SK-N-SH treated with all-trans-retinoic acid at 6 μM for 48 hours (cell line): ENCODE measurements around the gene PMFBP1.

Experiments used
- ATAC-seq: fragments of 200-7000 bp; cut with Tn5 transposase; 3 replicates; pipeline ENCODE4 v1.9.1; 2020; ENCODE audit warnings: mild to moderate bottlenecking, moderate library complexity
- ARNTL ChIP-seq: fragments of 450-650 bp; formaldehyde crosslinking; IDR thresholded peaks from 2 replicates; pipeline ENCODE4 v1.5.0; 2020; ENCODE audit warnings: low read depth, mild to moderate bottlenecking, moderate library complexity, borderline replicate concordance
- BACH2 ChIP-seq: fragments of 250-450 bp; sonication (Bioruptor Pico); IDR thresholded peaks from 2 replicates; pipeline ENCODE4 v1.9.0; 2021; ENCODE audit warnings: mild to moderate bottlenecking, borderline replicate concordance
- CSDC2 ChIP-seq: fragments of 250-450 bp; sonication (Bioruptor Pico); IDR thresholded peaks from 2 replicates; pipeline ENCODE4 v1.5.0; 2020; ENCODE audit warnings: mild to moderate bottlenecking, moderate library complexity
- ESRRG ChIP-seq: fragments of 250-450 bp; sonication (Bioruptor Pico); IDR thresholded peaks from 2 replicates; pipeline ENCODE4 v1.6.1; 2021; ENCODE audit warnings: mild to moderate bottlenecking
- GLIS3 ChIP-seq: fragments of 250-450 bp; sonication (Bioruptor Pico); IDR thresholded peaks from 2 replicates; pipeline ENCODE4 v1.5.0; 2020; ENCODE audit warnings: mild to moderate bottlenecking, moderate library complexity
- ISL1 ChIP-seq: fragments of 250-450 bp; sonication (Bioruptor Pico); IDR thresholded peaks from 2 replicates; pipeline ENCODE4 v2.1.2; 2022; ENCODE audit warnings: mild to moderate bottlenecking, moderate library complexity
- OSR1 ChIP-seq: fragments of 250-450 bp; sonication (Bioruptor Pico); IDR thresholded peaks from 2 replicates; pipeline ENCODE4 v1.8.0; 2022; ENCODE audit warnings: moderate library complexity, mild to moderate bottlenecking, inconsistent platforms
- PPARA ChIP-seq: fragments of 250-450 bp; sonication (Bioruptor Pico); IDR thresholded peaks from 2 replicates; pipeline ENCODE4 v1.5.0; 2020; ENCODE audit warnings: mild to moderate bottlenecking, borderline replicate concordance
- SNAI2 ChIP-seq: fragments of 250-450 bp; sonication (Bioruptor Pico); IDR thresholded peaks from 2 replicates; pipeline ENCODE4 v1.5.0; 2020; ENCODE audit warnings: mild to moderate bottlenecking, moderate library complexity
- TCF4 ChIP-seq: fragments of 250-450 bp; sonication (Bioruptor Pico); IDR thresholded peaks from 2 replicates; pipeline ENCODE4 v1.8.0; 2021; ENCODE audit warnings: mild to moderate bottlenecking, moderate library complexity, borderline replicate concordance
- TOX ChIP-seq: fragments of 250-450 bp; sonication (Bioruptor Pico); IDR thresholded peaks from 2 replicates; pipeline ENCODE4 v1.8.0; 2021; ENCODE audit warnings: mild to moderate bottlenecking, moderate library complexity, borderline replicate concordance
- ZC3H10 ChIP-seq: fragments of 250-450 bp; sonication (Bioruptor Pico); IDR thresholded peaks from 2 replicates; pipeline ENCODE4 v1.5.1; 2021; ENCODE audit warnings: mild to moderate bottlenecking, moderate library complexity
- ZFP3 ChIP-seq: fragments of 250-450 bp; sonication (Bioruptor Pico); IDR thresholded peaks from 2 replicates; pipeline ENCODE4 v1.5.0; 2020; ENCODE audit warnings: mild to moderate bottlenecking, moderate library complexity
- ZFP30 ChIP-seq: fragments of 450-650 bp; formaldehyde crosslinking; IDR thresholded peaks from 2 replicates; pipeline ENCODE4 v1.5.0; 2022; ENCODE audit warnings: mild to moderate bottlenecking, moderate library complexity
- ZNF565 ChIP-seq: fragments of 450-650 bp; formaldehyde crosslinking; conservative IDR thresholded peaks from 2 replicates; pipeline ENCODE4 v1.5.0; 2020; ENCODE audit warnings: low read depth, mild to moderate bottlenecking, moderate library complexity
- ZNF70 ChIP-seq: fragments of 450-650 bp; formaldehyde crosslinking; IDR thresholded peaks from 2 replicates; pipeline ENCODE4 v1.5.0; 2020; ENCODE audit warnings: mild to moderate bottlenecking, moderate library complexity
- ZNF8 ChIP-seq: fragments of 450-650 bp; formaldehyde crosslinking; IDR thresholded peaks from 2 replicates; pipeline ENCODE4 v1.5.0; 2020; ENCODE audit warnings: mild to moderate bottlenecking, moderate library complexity
- TF ChIP-seq, protein P1 (sequence below): fragments of 250-450 bp; sonication (Bioruptor Pico); IDR thresholded peaks from 2 replicates; pipeline ENCODE4 v1.5.1; 2021; ENCODE audit warnings: mild to moderate bottlenecking, moderate library complexity
- TF ChIP-seq, protein P2 (sequence below): fragments of 250-450 bp; sonication (Bioruptor Pico); IDR thresholded peaks from 2 replicates; pipeline ENCODE4 v1.5.1; 2020; ENCODE audit warnings: low read depth, mild to moderate bottlenecking, moderate library complexity
- TF ChIP-seq, protein P3 (sequence below): fragments of 250-450 bp; sonication (Bioruptor Pico); IDR thresholded peaks from 2 replicates; pipeline ENCODE4 v1.8.0; 2021; ENCODE audit warnings: low read depth, mild to moderate bottlenecking, moderate library complexity, borderline replicate concordance
- TF ChIP-seq, protein P4 (sequence below): fragments of 250-450 bp; sonication (Bioruptor Pico); IDR thresholded peaks from 2 replicates; pipeline ENCODE4 v1.5.0; 2020; ENCODE audit warnings: mild to moderate bottlenecking, moderate library complexity

Gene PMFBP1

DNA sequence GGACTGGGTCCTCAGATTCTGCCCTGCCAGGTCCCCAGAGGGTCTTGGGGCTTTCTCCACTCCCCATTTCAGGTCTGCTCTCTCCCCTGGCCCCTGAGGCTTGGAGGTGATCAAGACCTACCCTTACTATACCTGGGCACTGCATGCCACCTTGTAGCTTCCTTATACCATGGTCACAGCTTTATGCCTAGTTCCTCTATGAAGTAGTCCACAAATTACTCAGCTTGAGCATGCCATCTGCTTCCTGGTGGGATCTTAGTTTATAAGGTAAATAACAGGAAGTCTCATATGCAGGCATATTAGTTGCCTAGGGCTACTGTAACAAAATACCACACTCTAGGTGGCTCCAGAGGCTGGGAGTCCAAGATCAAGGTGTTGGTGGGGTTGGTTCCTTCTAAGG lies 11.0 kb upstream of the PMFBP1 start:
- TF ChIP-seq TCF4 (CRISPR knock-in tag) = no peak
- no peak for TF ChIP-seq ZFP30 (CRISPR knock-in tag)
- TF ChIP-seq SNAI2 (CRISPR knock-in tag) = no peak
- TF ChIP-seq CSDC2 (CRISPR knock-in tag) = no peak
- TF ChIP-seq OSR1 = no peak
- TF ChIP-seq ARNTL (CRISPR knock-in tag) = no peak
- TF ChIP-seq, protein P1, sequence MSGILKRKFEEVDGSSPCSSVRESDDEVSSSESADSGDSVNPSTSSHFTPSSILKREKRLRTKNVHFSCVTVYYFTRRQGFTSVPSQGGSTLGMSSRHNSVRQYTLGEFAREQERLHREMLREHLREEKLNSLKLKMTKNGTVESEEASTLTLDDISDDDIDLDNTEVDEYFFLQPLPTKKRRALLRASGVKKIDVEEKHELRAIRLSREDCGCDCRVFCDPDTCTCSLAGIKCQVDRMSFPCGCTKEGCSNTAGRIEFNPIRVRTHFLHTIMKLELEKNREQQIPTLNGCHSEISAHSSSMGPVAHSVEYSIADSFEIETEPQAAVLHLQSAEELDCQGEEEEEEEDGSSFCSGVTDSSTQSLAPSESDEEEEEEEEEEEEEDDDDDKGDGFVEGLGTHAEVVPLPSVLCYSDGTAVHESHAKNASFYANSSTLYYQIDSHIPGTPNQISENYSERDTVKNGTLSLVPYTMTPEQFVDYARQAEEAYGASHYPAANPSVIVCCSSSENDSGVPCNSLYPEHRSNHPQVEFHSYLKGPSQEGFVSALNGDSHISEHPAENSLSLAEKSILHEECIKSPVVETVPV (CRISPR knock-in tag) = no peak
- TF ChIP-seq ZNF70 (CRISPR knock-in tag) = no peak
- ATAC-seq = no peak

DNA sequence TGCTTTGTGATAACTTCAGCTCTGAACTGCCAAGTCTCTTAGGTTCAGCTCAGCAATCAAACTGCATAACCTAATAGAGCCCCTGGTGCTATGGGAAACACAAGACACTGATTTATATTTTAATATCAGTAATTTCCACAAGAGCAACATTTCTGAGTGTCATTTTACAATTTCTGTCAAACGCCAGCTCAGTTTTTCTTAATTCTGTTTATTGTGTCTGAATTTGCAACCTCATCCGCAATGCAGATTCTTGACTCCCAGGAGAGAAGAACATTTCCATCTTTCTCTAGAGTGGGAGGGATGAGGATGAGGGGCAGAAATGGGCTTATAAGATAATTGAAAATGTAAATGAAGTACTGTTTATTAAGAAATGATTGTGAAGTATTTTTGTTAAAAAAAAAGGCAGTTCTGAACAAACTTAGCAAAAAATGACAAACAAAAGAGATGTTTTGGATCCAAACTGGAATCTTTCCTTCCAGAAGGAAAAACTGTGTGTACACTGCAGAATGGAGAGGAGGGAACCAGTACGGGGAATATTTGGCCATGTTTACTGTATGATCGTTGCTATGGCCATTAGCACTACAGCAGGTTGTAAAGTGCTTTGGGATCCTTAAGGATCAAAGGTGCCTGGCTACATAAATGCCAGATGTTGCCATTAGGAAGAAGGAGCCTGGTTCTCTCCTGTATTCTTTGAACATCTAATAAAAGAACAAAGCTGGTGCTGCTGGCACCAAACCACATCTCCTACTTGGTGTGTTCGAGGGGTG lies 7.4 kb upstream of the PMFBP1 start:
- TF ChIP-seq GLIS3 (CRISPR knock-in tag) (no peak), TOX (CRISPR knock-in tag) (no peak), CSDC2 (CRISPR knock-in tag) (no peak), ZFP30 (CRISPR knock-in tag) (no peak), ARNTL (CRISPR knock-in tag) (no peak), ESRRG (CRISPR knock-in tag) (no peak), ZNF565 (no peak)
- no peak for ATAC-seq

DNA sequence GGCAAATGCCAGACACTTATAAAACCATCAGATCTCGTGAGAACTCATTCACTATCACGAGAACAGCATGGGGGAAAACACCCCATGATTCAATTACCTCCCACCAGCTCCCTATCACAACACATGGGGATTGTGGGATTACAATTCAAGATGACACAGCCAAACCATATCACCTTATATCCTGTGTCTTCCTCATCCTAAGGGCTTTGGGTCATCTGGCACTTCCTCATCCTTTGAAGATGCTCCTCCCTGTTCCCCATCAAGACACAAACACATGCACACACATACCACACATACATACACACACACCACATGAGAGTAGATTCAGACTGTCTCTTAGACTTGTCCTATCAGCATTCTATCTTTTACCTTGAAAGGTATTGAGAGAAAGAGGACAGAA lies 2.8 kb upstream of the PMFBP1 start:
- TF ChIP-seq ESRRG (CRISPR knock-in tag) = no peak
- TF ChIP-seq BACH2 (CRISPR knock-in tag) = no peak
- TF ChIP-seq ZNF70 (CRISPR knock-in tag) = no peak
- no peak for TF ChIP-seq ZNF565
- no peak for TF ChIP-seq ARNTL (CRISPR knock-in tag)
- TF ChIP-seq GLIS3 (CRISPR knock-in tag) = no peak
- TF ChIP-seq ZNF8 = no peak
- no peak for TF ChIP-seq OSR1
- TF ChIP-seq TOX (CRISPR knock-in tag) = no peak
- TF ChIP-seq, protein P2, sequence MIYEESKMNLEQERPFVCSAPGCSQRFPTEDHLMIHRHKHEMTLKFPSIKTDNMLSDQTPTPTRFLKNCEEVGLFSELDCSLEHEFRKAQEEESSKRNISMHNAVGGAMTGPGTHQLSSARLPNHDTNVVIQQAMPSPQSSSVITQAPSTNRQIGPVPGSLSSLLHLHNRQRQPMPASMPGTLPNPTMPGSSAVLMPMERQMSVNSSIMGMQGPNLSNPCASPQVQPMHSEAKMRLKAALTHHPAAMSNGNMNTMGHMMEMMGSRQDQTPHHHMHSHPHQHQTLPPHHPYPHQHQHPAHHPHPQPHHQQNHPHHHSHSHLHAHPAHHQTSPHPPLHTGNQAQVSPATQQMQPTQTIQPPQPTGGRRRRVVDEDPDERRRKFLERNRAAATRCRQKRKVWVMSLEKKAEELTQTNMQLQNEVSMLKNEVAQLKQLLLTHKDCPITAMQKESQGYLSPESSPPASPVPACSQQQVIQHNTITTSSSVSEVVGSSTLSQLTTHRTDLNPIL (CRISPR knock-in tag) = no peak
- no peak for TF ChIP-seq TCF4 (CRISPR knock-in tag)
- no peak for TF ChIP-seq ZFP3
- TF ChIP-seq ZC3H10 (CRISPR knock-in tag) = no peak
- TF ChIP-seq PPARA (CRISPR knock-in tag) = no peak
- no peak for TF ChIP-seq ISL1 (CRISPR knock-in tag)
- TF ChIP-seq, protein P3, sequence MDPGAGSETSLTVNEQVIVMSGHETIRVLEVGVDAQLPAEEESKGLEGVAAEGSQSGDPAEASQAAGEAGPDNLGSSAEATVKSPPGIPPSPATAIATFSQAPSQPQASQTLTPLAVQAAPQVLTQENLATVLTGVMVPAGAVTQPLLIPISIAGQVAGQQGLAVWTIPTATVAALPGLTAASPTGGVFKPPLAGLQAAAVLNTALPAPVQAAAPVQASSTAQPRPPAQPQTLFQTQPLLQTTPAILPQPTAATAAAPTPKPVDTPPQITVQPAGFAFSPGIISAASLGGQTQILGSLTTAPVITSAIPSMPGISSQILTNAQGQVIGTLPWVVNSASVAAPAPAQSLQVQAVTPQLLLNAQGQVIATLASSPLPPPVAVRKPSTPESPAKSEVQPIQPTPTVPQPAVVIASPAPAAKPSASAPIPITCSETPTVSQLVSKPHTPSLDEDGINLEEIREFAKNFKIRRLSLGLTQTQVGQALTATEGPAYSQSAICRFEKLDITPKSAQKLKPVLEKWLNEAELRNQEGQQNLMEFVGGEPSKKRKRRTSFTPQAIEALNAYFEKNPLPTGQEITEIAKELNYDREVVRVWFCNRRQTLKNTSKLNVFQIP = no peak
- no peak for TF ChIP-seq SNAI2 (CRISPR knock-in tag)
- TF ChIP-seq, protein P1 (CRISPR knock-in tag) = no peak
- no peak for ATAC-seq

DNA sequence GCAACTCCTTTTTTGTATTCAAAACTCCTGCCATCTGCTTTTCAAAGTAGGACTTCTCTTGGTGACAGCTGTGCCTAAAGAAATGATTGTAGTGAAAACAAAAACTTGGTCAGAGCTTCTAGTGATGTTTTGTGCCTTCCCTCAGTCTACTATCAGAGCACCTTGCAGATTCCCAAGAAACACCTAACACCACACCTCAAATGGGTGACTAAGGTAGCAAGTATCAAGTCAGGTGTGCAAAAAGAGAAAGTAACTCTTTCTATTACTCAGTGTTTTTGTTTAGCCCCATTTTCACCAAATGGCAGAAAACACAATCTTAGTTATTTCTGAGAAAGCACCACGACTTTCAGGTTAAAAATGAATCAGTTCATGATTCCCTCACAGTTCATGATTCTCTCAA lies 2.0 kb upstream of the PMFBP1 start:
- ATAC-seq = no peak
- TF ChIP-seq, protein P3 = no peak
- no peak for TF ChIP-seq ZFP30 (CRISPR knock-in tag)
- TF ChIP-seq GLIS3 (CRISPR knock-in tag) = no peak
- TF ChIP-seq ZFP3 = no peak
- no peak for TF ChIP-seq ZC3H10 (CRISPR knock-in tag)
- TF ChIP-seq, protein P4, sequence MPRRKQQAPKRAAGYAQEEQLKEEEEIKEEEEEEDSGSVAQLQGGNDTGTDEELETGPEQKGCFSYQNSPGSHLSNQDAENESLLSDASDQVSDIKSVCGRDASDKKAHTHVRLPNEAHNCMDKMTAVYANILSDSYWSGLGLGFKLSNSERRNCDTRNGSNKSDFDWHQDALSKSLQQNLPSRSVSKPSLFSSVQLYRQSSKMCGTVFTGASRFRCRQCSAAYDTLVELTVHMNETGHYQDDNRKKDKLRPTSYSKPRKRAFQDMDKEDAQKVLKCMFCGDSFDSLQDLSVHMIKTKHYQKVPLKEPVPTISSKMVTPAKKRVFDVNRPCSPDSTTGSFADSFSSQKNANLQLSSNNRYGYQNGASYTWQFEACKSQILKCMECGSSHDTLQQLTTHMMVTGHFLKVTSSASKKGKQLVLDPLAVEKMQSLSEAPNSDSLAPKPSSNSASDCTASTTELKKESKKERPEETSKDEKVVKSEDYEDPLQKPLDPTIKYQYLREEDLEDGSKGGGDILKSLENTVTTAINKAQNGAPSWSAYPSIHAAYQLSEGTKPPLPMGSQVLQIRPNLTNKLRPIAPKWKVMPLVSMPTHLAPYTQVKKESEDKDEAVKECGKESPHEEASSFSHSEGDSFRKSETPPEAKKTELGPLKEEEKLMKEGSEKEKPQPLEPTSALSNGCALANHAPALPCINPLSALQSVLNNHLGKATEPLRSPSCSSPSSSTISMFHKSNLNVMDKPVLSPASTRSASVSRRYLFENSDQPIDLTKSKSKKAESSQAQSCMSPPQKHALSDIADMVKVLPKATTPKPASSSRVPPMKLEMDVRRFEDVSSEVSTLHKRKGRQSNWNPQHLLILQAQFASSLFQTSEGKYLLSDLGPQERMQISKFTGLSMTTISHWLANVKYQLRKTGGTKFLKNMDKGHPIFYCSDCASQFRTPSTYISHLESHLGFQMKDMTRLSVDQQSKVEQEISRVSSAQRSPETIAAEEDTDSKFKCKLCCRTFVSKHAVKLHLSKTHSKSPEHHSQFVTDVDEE (CRISPR knock-in tag) = no peak
- TF ChIP-seq TCF4 (CRISPR knock-in tag) = no peak
- TF ChIP-seq PPARA (CRISPR knock-in tag) = no peak
- no peak for TF ChIP-seq OSR1
- no peak for TF ChIP-seq ZNF8
- no peak for TF ChIP-seq ESRRG (CRISPR knock-in tag)
- no peak for TF ChIP-seq CSDC2 (CRISPR knock-in tag)
